Fibroblast of the aortic adventitia (primary cell): ENCODE data around the gene MCRIP1. TPM values are rescaled to one million over a fixed set of nuclear protein-coding genes. Genes with fewer than 3 reads are reported as not detected.

Source experiments
- DNase-seq: peaks from one replicate; pipeline ENCODE4 v3.0.0-alpha.2; 2010; ENCODE audit warnings: low read depth
- H3K4me3 ChIP-seq: 2 replicates; pipeline ENCODE4 v1.5.1; 2011; ENCODE audit warnings: low read depth, mild to moderate bottlenecking, control low read depth, low read length, moderate library complexity
- total RNA-seq: library from RNA; depleted of rRNA; stranded (reverse); fragments of >200 nt; gene quantifications from 2 replicates; pipeline ENCODE4 v1.2.3, GENCODE V29; 2012; ENCODE audit warnings: low replicate concordance
- TF ChIP-seq, protein P1 (sequence below): IDR thresholded peaks from 2 replicates; pipeline ENCODE4 v1.5.1; 2011; ENCODE audit warnings: mild to moderate bottlenecking, low read length, control low read depth, inconsistent platforms; ENCODE audit not compliant: insufficient read depth

MCRIP1 gene
- total RNA-seq, 1 donor: 130 TPM

DNA sequence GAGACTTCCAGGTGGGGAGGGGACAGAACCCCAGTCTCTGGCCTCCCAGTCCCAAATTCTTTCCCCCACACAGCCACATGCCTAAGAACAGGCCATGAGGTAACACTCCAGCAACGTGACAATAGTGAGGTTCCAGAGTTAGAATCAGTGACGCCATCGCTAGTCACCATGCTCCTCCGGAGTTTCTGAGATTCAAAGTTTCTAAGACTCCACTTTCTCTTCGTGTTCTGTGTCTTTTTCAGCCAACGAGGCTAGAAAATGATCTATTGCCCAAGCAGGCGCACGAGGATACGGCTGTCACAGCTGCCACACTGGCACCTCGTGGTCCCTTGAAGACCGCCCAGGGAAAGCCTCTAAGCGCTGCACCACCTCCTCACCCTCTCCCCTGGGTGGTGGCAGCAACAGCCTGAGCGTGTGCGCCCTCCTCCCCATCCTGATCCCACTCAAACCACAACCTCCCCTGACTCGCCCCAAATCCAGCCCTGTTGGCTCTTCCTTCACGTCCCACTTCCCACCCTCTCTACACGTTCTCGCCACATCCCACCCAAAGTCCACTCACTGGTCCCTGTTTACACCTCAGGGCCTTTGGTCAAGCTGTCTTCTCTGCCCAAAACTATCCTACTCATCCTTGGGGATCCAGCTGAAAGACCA lies 1.0 kb downstream of the MCRIP1 start:
- peak overlapping the region; percentile 79 for H3K4me3 ChIP-seq
- peak; percentile 59 for DNase-seq
- TF ChIP-seq, protein P1, sequence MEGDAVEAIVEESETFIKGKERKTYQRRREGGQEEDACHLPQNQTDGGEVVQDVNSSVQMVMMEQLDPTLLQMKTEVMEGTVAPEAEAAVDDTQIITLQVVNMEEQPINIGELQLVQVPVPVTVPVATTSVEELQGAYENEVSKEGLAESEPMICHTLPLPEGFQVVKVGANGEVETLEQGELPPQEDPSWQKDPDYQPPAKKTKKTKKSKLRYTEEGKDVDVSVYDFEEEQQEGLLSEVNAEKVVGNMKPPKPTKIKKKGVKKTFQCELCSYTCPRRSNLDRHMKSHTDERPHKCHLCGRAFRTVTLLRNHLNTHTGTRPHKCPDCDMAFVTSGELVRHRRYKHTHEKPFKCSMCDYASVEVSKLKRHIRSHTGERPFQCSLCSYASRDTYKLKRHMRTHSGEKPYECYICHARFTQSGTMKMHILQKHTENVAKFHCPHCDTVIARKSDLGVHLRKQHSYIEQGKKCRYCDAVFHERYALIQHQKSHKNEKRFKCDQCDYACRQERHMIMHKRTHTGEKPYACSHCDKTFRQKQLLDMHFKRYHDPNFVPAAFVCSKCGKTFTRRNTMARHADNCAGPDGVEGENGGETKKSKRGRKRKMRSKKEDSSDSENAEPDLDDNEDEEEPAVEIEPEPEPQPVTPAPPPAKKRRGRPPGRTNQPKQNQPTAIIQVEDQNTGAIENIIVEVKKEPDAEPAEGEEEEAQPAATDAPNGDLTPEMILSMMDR: no peak

GRCh38 chr17:81831563-81831956 lies 1.5 kb downstream of the MCRIP1 start:
- H3K4me3 ChIP-seq: peak overlapping the region; percentile 79
- DNase-seq: no peak
- TF ChIP-seq, protein P1: no peak

GRCh38 chr17:81829858-81830257 lies 3.2 kb downstream of the MCRIP1 start:
- TF ChIP-seq, protein P1: no peak
- DNase-seq: no peak
- H3K4me3 ChIP-seq: no peak overlapping the region

- DNase-seq: no peak
- H3K4me3 ChIP-seq: no peak overlapping the region
- TF ChIP-seq, protein P1: no peak
These were observed 4.4 kb downstream of the MCRIP1 start for GRCh38 chr17:81828656-81829055.

- no peak for DNase-seq
- TF ChIP-seq, protein P1: no peak
- H3K4me3 ChIP-seq: no peak overlapping the region
These were observed 7.1 kb downstream of the MCRIP1 start for GRCh38 chr17:81825841-81826466.

GRCh38 chr17:81824595-81824994 lies 8.5 kb downstream of the MCRIP1 start:
- TF ChIP-seq, protein P1: no peak
- H3K4me3 ChIP-seq: no peak overlapping the region
- no peak for DNase-seq
